ENCODE results near the gene RICTOR. TPM values are rescaled to one million over a fixed set of nuclear protein-coding genes. Genes with fewer than 3 reads are reported as not detected.

RICTOR gene
- total and polyA plus RNA-seq, 2 of the 4 experiments (the other 2 are of a cell fraction): 4.1 to 35.7 TPM

DNA sequence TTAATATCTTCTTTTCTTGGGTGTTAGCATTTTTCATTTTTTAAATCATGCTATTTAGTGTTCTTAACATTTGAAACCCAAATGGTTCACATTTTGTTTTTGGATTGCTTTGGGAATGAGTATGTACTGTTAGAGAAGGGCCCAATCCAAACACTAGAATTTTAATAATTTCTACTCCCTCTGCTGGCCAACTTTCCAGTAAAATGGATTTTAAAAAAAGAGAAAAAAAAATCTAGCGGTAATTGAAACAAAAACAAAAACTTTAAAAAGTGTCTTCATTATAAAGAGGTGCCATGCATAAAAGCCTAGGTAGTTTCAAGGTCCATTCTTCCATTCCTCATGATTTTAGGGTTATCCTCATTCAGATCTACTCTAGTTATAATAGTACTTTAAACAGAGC, 32.1 kb upstream of the RICTOR start:
- no peak overlapping the region for H4K8ac ChIP-seq (ENCODE audit: low read depth in 2 of 2, low read length in 2 of 2)
- no peak overlapping the region for H3K4ac ChIP-seq (ENCODE audit: low read depth, low read length)
- H3K27ac ChIP-seq (ENCODE audit: insufficient read depth, low read length): no peak overlapping the region
- dilution Hi-C loops (cut with HindIII; ENCODE audit: low sequenced_read_pairs, unreplicated experiment): no loop called here
- DNase-seq: peak; percentile 27
- H4K91ac ChIP-seq (ENCODE audit: insufficient read depth, low read depth, low read length): no peak overlapping the region
- H2AK9ac ChIP-seq (replicated peaks; ENCODE audit: low read depth, low read length, poor library complexity): no peak overlapping the region
- POLR2A ChIA-PET (ENCODE audit: unreplicated experiment): no interaction called here
- no peaks in the 10 kb centered on the region for H3K36me3 ChIP-seq (ENCODE audit: control insufficient read depth, insufficient read depth, low read length)
- peak overlapping the region; percentile 28 for H2BK5ac ChIP-seq (ENCODE audit: low read depth, low read length, poor library complexity, severe bottlenecking)
- no peak overlapping the region; the same call in 2 of the 3 replicates for H2BK15ac ChIP-seq (ENCODE audit: low read depth, low read length)
- in situ Hi-C loops (cut with MboI; ENCODE audit: low sequenced_read_pairs): no loop called here
- H2BK120ac ChIP-seq (ENCODE audit: low read depth, low read length): no peak overlapping the region
- TF ChIP-seq ELK1 (IDR thresholded peaks at IDR 0.05; ENCODE audit: borderline replicate concordance, low read depth, low read length) (no peak), BHLHE40 (IDR thresholded peaks at IDR 0.05; ENCODE audit: low read depth, low read length) (no peak), RCOR1 (IDR thresholded peaks at IDR 0.05; ENCODE audit: insufficient replicate concordance, low read length) (no peak), MAFK (IDR thresholded peaks at IDR 0.05; ENCODE audit: low read depth, low read length) (no peak), FOS (IDR thresholded peaks at IDR 0.05; ENCODE audit: low read depth, low read length) (no peak), NFE2L2 (IDR thresholded peaks at IDR 0.05; ENCODE audit: low read depth, low read length) (no peak), CEBPB (IDR thresholded peaks at IDR 0.05; ENCODE audit: low read depth, low read length) (no peak), CHD1 (IDR thresholded peaks at IDR 0.05; ENCODE audit: low read depth, low read length) (no peak), SMC3 (IDR thresholded peaks at IDR 0.05; ENCODE audit: low read depth, low read length) (peak; percentile 35; the same call in 1 of the 2 replicates), CTCF (conservative IDR thresholded peaks at IDR 0.05; ENCODE audit: low read depth, low read length) (peak; percentile 45), POLR2A (IDR thresholded peaks at IDR 0.05; ENCODE audit: low read depth, low read length) (no peak), MXI1 (IDR thresholded peaks at IDR 0.05; ENCODE audit: borderline replicate concordance, low read depth, low read length) (no peak)
- H3K4me2 ChIP-seq (ENCODE audit: low read depth, low read length): no peak overlapping the region
- H2AK5ac ChIP-seq (ENCODE audit: low read depth, low read length): no peak overlapping the region
- H2AFZ ChIP-seq (replicated peaks; ENCODE audit: low read length, poor library complexity): no peak overlapping the region
- H3K9me1 ChIP-seq (ENCODE audit: insufficient read depth, low read length): peaks cover 13% of the 10 kb centered on the region
- H3K4me1 ChIP-seq (ENCODE audit: control insufficient read depth, insufficient read depth, low read length): peaks cover 9% of the 10 kb centered on the region
- peaks cover 0 to 3% of the 10 kb centered on the region in 2 experiments; a peak in 1 of 4 replicates for H3K79me1 ChIP-seq (ENCODE audit: low read depth in 1 of 2, low read length in 2 of 2)
- no peak overlapping the region for H3K14ac ChIP-seq (replicated peaks; ENCODE audit: low read depth, low read length)
- CTCF ChIA-PET: no interaction called here
- H3K18ac ChIP-seq (ENCODE audit: low read depth, low read length): no peak overlapping the region
- no peaks in the 10 kb centered on the region for H3K27me3 ChIP-seq (ENCODE audit: control insufficient read depth, insufficient read depth, low read length)
- no peaks in the 10 kb centered on the region for H4K20me1 ChIP-seq (ENCODE audit: insufficient read depth, low read length)
- H2BK20ac ChIP-seq (ENCODE audit: low read depth, low read length): no peak overlapping the region; the same call in 1 of the 2 replicates
- ATAC-seq (ENCODE audit: low read depth): no peak
- H3K9me3 ChIP-seq (ENCODE audit: control insufficient read depth, insufficient read depth, low read length): no peaks in the 10 kb centered on the region
- intact Hi-C loops (cut with micrococcal nuclease): loop anchor here (1.0 kb wide), 1 partner anchor 112 kb away; no protein-coding TSS in a partner anchor
- no peak overlapping the region for H3K23ac ChIP-seq (ENCODE audit: low read depth, low read length)
- no peak overlapping the region for H3K9ac ChIP-seq (ENCODE audit: low read depth, low read length)
- WGBS, 2 experiments (ENCODE audit: extremely low coverage in 2 of 2, insufficient read length in 1 of 2): no CpG with 5 or more reads among the region's 1 CpG
- no TSS peak for BruUV-seq (replicated peaks)
- no peak overlapping the region for H3K56ac ChIP-seq (ENCODE audit: extremely low read depth, insufficient read depth, low read length)
- no peak overlapping the region for H3K4me3 ChIP-seq (ENCODE audit: insufficient read depth, low read depth, low read length)
- H4K5ac ChIP-seq (ENCODE audit: low read depth, low read length): no peak overlapping the region
